Amniotic epithelial cell (primary cell): ENCODE results near the gene TIMM17A.

ENCODE experiments used
- DNase-seq: peaks from one replicate; pipeline ENCODE4 v3.0.0-alpha.2; 2010; ENCODE audit warnings: low read depth

The TIMM17A gene

DNA sequence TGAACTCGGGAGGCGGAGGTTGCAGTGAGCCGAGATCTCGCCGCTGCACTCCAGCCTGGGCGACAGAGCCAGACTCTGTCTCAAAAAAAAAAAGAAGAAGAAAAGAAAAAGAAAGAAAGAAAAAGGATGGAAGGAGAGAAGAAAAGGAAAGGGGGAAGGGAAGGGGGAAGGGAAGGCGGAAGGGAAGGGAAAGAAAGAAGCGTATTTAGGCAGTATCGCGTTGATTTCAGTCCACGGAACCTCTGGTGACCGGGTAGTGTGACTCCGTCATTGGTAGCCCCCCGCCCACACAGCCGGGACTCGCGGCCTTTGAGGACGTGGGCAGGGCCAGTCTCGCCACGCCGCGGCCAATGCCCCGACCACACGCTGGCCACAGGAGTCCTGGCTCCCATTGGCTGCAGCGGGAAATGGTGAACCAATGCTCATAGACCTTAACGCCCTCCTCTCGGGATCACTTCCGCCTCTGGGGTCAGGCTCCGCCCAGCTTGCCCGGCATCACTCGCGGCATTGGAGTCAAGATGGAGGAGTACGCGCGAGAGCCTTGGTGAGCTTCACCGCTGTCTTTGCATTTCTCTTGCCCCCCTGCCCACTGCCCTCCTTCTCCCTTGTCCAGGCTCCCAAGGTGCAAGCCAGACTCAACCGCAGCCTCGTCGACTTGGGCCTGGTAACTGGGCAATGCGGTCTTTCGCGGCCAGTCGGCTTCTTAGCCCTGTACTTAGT, at the start of gene TIMM17A:
TSS of gene TIMM17A (plus strand) at position 495 of the 720 bp plus-strand sequence. CDS start at position 519, 24 bp downstream.
- peak; percentile 97 for DNase-seq

GRCh38 chr1:201906336-201906735, 49.0 kb upstream of the TIMM17A start:
- DNase-seq: no peak

GRCh38 chr1:201907621-201908020, 47.7 kb upstream of the TIMM17A start:
- DNase-seq: no peak

DNA sequence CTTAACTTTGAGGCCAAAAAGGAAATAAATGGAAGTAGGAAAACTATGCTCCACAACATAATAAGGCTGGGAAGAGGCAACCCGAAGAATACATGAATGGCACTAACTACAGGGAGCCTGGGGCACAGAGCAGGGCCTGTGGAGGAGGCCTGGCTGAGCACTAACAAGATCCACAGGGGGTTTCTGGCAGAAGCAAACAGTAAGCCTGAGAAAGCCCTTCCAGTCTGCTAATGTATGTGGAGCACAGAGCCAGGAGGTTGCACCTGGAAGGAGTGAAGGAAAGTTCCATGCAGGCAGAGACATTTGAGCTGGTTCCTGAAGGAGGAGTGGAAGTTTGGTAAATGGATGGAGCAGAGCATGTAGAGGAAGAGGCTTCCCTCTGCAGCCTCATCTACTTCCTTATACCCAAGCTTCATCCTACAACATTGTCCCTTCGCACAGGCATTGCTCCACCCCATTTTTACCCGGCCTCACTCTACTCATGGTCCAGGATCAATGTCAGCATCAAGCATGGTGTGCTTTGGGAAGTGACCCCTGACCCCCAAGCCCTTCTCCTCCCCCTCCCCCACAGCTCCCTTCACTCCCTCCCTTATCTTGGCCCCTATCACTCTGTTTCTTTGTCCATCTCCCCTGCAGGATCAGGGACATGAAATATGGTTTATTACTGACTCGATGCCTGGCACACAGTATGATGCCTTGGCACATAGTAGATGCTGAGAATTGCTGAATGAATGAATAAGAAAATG, 43.3 kb upstream of the TIMM17A start:
- no peak for DNase-seq

DNA sequence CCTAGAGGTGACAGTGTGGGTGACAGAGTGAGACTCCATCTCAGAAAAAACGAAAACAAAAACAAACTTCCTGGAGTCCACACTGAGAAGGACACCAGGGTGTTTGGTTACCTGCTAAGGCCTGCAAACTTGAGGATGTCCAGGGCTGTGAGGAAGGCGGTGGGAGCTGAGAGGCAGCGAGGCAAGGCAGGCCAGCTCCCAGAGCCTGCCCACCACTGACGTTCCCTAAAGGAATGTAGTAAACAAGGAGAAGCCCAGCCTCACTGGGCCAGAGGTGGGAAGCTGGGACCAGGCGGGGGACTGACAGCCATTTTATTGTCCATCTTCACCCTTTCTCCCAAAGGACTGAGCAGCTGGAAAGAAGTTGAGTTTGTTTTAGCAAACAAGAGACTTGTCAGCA, 42.5 kb upstream of the TIMM17A start:
- peak; percentile 88 for DNase-seq

GRCh38 chr1:201914456-201915235, 40.7 kb upstream of the TIMM17A start:
- DNase-seq: peak; percentile 90

DNA sequence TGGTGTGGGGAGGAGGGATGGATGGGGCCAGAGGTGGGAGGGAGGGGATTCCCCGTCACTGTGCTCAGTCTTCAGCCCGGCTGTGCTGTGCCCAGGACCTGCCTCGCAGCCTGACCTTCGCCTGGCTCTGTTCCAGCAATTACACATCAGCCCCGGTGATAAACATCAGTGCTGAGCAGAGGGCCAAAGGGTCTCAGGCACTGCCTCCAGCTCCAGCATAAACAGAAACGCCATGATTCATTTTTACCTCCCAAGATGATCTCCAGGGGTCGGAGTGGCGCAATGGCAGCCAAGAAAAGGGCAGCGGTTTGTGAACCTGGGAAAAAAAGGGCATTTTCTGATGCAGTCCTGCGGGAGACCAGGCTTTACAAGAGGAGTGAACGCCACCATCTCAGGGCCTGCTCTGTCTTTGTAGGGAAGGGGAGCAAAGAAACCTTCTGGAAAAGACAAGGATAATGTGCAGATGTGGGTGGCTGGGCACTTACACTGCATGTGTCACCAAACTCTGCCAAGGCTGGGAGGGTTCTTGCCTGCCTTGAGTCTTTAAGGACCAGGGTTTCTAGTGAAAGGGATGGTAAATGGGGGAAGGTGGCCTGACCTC, 38.6 kb upstream of the TIMM17A start:
- DNase-seq: peak; percentile 98

GRCh38 chr1:201917362-201918033, 37.8 kb upstream of the TIMM17A start:
- DNase-seq: peak; percentile 95

DNA sequence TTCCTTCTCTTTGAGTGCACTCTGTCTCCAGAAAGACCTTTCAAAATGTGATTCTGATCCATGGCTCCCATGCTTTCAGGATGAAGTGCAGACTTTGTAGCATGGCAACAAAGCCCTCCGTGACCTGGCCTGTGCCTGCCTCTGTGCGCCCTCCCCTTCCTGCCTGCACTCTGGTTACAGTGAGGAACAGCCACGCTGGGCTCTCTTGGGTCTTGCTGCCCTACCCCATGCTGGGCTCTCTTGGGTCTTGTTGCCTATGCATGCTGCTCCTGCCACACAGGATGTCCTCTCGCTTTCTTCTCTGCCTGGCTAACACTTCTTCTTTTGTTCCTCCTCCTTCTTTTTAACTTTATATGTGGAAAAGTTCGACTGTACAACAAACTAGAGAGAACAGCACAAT, 37.0 kb upstream of the TIMM17A start:
- no peak for DNase-seq

DNA sequence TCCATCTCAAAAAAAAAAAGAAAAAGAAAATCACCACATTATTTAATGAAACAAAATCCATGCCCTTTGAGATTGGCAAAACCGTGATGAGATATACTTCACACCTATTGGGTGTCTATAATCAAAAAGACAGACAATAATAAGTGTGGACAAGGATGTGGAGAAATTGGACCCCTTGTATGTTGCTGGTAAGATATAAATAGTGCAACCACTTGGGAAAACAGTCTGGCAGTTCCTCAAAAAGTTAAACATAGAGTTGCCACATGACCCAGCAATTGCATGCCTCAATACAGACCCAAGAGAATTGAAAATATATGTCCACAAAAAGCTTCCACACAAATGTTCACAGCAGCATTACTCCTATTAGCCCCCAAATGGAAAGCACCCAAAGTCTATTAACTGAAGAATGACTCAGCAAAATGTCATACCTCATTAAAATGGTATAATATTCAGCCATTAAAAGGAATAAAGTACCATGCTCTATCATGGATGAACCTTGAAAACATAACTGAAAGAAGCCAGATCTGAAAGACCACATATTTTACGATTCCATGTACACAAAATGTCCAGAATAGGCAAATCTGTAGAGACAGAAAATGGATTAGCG, 33.2 kb upstream of the TIMM17A start:
- no peak for DNase-seq

GRCh38 chr1:201925301-201925567, 30.1 kb upstream of the TIMM17A start:
- no peak for DNase-seq

DNA sequence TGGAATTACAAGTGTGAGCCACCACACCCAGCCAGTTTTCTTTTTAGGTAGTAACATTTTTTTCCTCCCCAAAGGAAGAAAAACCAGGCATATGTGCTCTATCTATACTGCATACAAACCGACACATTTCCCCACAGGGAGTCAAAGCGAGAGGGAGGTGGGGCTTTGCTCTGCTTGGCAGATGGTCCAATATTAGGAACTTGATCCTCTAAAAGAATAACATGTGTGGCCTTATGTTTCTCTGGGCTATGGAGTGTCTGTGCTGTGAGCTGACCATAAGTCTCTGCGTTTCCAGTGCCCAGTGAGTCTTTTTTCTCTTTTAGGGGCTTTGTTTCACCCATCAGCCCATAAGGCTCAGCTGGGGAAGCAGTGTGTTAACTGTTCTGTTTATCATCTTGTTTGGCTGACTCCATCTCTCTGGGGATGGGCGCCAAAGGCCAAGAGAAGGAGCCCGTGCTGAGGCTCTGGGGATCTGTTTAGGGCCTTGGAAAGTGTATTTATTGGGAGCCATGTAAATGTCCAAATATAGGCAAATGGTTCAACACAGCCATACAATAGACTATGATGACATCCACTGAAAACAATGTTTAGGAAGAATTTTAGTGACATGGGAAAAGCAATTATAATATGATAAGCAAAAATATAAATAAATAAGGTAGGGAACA, 29.2 kb upstream of the TIMM17A start:
- DNase-seq: no peak

- no peak for DNase-seq
Observed at GRCh38 chr1:201928266-201928665, 27.0 kb upstream of the TIMM17A start.

DNA sequence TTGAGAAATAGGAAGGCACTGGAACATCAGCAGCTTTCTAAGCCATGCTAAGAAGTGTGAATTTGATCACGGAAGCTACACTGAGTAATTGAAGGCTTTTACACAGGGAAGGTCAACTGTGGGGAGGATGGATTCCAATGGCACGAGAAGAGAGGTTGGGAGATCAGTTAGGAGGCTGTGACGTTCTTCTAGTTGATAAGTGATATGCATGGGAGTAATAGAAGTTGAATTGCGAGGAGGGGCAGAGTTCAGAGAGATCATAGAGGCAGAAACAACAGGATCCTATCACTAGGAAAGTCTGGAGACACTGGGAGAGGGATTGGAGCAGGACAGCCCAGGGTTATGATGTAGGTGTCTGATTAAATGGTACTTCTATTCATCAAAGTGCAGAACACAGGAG, 25.2 kb upstream of the TIMM17A start:
- peak; percentile 14 for DNase-seq

- DNase-seq: no peak
Observed at GRCh38 chr1:201930803-201931202, 24.5 kb upstream of the TIMM17A start.

GRCh38 chr1:201933840-201934430, 21.4 kb upstream of the TIMM17A start:
- peak; percentile 79 for DNase-seq

- DNase-seq: peak; percentile 92
Observed at GRCh38 chr1:201937624-201938213, 17.6 kb upstream of the TIMM17A start.

DNA sequence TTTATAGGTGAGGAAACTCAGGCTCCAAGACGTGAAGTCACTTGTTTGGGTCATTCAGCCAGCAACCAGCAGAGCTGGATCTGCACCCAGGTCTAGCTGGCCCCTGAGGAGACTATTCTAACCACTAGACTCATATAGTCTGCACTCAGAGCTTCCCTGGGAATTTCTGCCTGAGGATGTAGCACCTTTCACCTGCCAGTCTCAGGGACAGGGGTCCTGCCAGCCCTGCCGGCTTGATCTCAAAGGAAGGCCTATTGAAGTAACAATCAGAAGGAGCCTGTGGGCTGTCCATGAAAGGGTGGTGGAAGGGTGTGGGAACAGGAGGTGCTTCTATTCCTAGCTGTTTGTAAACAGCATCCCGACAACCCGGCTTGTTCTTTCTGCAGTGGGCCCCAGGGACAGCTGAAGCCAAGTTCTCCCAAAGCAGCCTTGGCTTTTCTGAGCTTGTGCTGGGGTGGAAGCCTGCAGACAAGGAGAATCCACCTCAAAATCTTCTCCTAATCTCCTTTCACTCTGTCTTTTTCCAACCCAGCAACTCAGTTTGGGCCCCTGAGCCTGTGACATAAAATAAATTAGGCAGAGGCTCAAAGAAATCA, 16.8 kb upstream of the TIMM17A start:
- peak; percentile 11 for DNase-seq

DNA sequence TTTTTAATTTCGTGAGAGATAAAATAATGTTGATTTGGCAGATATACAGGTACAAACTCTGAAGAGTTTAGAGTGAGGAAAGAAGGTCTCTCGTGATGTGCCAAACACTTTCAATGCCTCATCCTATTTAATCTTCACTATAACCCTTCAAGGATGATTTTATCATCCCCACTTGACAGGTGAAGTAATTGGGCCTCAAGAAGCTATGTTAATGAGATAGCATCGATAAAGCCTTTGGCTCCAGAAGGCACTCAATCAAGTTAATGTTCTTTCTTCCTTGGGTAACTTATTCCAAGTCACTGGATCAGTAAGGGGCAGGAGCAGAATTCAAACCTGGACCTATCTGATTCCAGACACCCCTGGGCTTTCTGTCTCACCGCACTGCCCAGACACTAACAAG, 16.2 kb upstream of the TIMM17A start:
- DNase-seq: no peak

DNA sequence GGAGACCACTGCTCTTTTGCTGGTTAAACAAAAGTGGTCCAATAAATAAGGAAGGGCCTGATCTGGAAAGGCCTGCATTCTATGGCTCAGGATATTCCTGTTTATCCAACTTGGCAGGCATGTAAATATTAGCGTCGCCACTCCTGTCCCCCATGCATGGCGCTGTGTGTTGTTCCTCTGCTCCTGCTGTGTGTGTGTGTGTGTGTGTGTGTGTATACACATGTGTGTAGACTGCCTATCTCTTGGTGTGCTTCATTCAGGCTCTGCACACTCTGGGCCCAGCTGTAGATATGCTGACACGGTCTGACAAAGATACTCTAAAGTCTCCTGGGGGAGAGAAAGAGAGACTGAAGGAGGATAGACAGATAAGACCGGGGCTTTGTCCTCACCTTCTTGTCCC, 15.7 kb upstream of the TIMM17A start:
- DNase-seq: no peak
